Measurements from ENCODE around the gene SMC1A.
"Not testable (repeated sequence)": the region's sequence is repeated elsewhere in the genome, so short reads cannot be mapped to it uniquely, and the experiment has no call there.

DNA sequence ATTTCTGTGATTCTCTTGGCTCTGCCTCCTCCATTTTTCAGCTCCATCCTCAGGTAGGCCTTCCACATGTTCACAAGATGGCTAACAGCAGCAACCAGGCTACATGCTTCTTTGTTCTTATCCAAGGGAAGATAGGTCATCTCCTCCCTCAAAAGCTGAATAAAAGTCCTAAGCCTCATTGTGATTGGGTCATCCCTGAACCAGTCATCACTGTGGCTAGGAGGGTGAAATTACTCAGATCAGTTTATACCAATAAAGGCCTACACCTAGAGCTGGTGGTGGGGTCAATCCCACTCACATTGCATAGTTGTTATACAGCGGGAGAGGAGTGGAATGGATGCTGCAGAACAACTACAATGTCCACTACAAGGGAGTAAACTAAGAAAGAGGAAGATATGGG lies 56.0 kb downstream of the SMC1A start:
- TF ChIP-seq MYBL2 (CRISPR knock-in tag; IDR thresholded peaks at IDR 0.05); ZNF219 (CRISPR knock-in tag; IDR thresholded peaks at IDR 0.05; ENCODE audit: borderline replicate concordance); CREM (CRISPR knock-in tag; IDR thresholded peaks at IDR 0.05); FOXJ3 (CRISPR knock-in tag; IDR thresholded peaks at IDR 0.05; ENCODE audit: borderline replicate concordance); SMAD3 (CRISPR knock-in tag; IDR thresholded peaks at IDR 0.05; ENCODE audit: borderline replicate concordance); SP1 (CRISPR knock-in tag; conservative IDR thresholded peaks at IDR 0.05); TEAD1 (CRISPR knock-in tag; IDR thresholded peaks at IDR 0.05); GABPB1 (CRISPR knock-in tag; IDR thresholded peaks at IDR 0.05); TEAD4 (CRISPR knock-in tag; IDR thresholded peaks at IDR 0.05); ESRRA (CRISPR knock-in tag; IDR thresholded peaks at IDR 0.05; ENCODE audit: borderline replicate concordance); CREB1 (CRISPR knock-in tag; IDR thresholded peaks at IDR 0.05): not testable (repeated sequence)
- TF ChIP-seq, protein P1, sequence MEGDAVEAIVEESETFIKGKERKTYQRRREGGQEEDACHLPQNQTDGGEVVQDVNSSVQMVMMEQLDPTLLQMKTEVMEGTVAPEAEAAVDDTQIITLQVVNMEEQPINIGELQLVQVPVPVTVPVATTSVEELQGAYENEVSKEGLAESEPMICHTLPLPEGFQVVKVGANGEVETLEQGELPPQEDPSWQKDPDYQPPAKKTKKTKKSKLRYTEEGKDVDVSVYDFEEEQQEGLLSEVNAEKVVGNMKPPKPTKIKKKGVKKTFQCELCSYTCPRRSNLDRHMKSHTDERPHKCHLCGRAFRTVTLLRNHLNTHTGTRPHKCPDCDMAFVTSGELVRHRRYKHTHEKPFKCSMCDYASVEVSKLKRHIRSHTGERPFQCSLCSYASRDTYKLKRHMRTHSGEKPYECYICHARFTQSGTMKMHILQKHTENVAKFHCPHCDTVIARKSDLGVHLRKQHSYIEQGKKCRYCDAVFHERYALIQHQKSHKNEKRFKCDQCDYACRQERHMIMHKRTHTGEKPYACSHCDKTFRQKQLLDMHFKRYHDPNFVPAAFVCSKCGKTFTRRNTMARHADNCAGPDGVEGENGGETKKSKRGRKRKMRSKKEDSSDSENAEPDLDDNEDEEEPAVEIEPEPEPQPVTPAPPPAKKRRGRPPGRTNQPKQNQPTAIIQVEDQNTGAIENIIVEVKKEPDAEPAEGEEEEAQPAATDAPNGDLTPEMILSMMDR (IDR thresholded peaks at IDR 0.05) = not testable (repeated sequence)

All from WTC11 (cell line).